C4-2B (cell line): ENCODE data around the gene NOS1.

Experiments used
- CTCF ChIP-seq: fragments of 450-650 bp; conservative IDR thresholded peaks from 2 replicates; pipeline ENCODE4 v1.5.1; 2017; ENCODE audit warnings: mild to moderate bottlenecking
- ZFX ChIP-seq: fragments of 450-650 bp; IDR thresholded peaks from 2 replicates; pipeline ENCODE4 v1.6.1; 2017

DNA sequence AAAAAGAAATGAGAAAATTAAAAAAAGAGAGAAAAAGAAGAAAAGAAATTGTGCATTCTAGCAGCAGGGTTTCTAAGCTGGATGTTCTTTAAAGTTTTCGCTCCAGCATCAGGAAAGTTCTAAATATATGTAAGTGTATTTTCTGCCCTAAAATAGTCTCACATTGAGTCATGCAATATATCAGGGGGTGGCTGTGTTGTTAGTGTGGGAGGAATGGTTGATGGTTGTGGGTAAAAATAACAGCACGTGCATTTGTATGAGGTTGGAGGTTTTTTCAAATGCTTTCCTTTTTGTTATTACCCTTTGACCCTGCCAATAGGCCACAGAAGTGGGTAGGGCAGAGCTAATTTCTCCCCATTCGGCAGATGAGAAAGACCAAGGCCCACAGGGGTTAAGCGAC lies 106.0 kb downstream of the NOS1 start:
- no peak for TF ChIP-seq CTCF
- no peak for TF ChIP-seq ZFX
